GM12873 (cell line): ENCODE measurements around the gene SPATA25.

ENCODE experiments used
- TF ChIP-seq, protein P1 (sequence below): IDR thresholded peaks from 2 replicates; pipeline ENCODE4 v1.5.1; 2012; ENCODE audit warnings: low read depth, mild to moderate bottlenecking, moderate library complexity, low read length, control low read depth; ENCODE audit not compliant: insufficient read depth; ENCODE audit errors: missing control alignments

SPATA25 gene

DNA sequence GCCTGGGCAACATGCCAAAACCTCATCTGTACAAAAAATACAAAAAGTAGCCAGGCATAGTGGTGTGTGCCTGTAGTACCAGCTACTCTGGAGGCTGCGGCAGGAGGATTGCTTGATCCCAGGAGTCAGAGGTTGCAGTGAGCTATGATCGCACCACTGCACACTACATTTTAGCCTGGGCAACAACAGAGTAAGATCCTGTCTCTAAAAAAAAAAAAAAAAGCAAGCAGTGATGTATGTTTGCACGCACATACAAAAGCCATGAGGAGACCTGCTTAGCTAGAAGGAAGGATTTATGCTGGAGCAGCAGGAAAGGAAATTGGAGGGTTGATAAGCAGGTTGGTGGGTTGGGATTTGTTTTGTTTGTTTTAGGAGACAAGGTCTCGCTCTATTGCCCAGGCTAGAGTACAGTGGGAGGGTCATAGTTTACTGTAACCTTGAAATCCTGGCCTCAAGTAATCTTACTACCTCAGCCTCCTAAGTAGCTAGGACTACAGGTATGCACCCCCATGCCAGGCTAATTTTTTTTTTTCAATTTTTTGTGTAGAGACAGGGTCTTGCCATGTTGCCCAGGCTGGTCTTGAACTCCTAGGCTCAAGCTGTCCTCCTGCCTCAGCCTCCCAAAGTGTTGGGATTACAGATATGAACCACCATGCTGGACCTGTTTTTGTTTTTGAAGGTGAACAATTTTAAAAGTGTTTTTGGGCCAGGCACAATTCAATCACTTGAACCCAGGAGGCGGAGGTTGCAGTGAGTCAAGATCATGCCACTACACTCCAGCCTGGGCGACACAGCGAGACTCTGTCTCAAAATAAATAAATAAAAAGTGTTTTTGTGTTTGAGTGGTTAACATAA, 26.0 kb downstream of the SPATA25 start:
- TF ChIP-seq, protein P1, sequence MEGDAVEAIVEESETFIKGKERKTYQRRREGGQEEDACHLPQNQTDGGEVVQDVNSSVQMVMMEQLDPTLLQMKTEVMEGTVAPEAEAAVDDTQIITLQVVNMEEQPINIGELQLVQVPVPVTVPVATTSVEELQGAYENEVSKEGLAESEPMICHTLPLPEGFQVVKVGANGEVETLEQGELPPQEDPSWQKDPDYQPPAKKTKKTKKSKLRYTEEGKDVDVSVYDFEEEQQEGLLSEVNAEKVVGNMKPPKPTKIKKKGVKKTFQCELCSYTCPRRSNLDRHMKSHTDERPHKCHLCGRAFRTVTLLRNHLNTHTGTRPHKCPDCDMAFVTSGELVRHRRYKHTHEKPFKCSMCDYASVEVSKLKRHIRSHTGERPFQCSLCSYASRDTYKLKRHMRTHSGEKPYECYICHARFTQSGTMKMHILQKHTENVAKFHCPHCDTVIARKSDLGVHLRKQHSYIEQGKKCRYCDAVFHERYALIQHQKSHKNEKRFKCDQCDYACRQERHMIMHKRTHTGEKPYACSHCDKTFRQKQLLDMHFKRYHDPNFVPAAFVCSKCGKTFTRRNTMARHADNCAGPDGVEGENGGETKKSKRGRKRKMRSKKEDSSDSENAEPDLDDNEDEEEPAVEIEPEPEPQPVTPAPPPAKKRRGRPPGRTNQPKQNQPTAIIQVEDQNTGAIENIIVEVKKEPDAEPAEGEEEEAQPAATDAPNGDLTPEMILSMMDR = no peak

DNA sequence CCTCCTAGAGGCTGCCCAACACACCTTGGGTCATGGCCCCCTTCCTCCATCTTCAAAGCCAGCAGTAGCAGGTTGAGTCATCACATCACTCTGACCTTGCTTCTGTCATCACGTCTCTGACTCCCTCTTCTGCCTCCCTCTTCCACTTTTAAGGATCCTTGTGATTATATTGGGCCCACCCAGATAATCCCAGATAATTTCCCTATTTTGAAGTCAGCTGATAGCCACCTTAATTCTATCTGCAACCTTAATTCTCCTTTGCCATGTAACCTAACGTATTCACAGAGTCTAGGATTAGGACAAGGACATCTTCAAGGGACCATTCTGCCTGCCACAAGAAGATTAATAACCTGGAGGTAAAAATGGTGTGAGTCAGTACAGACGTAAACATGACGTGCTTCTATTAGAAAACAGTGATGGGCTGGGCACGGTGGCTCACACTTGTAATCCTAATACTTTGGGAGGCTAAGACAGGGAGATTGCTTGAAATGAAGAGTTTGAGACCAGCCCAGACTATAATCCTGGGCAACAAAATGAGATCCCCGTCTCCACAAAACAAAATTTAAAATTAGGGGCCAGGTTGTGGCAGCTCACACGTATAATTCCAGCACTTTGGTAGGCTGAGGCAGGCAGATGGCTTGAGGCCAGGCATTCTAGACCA, 26.7 kb downstream of the SPATA25 start:
- TF ChIP-seq, protein P1 = no peak

DNA sequence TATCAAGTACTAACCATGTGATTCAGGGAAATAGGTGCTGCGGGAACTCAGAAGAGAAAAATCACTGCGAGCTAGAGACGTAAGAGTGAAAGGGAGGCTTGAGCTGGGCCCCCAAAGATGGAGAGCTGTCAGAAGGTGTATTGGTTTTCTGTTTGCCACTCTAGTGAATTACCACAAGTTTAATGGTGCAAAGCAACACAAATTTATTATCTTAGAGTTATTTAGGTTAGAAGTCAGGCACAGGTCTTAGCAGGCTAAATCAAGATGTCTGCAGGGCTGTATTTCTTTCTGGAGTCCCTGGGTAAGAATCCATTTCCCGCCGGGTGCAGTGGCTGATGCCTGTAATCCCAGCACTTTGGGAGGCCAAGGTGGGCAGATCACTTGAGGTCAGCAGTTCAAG, 27.5 kb downstream of the SPATA25 start:
- TF ChIP-seq, protein P1 = no peak

DNA sequence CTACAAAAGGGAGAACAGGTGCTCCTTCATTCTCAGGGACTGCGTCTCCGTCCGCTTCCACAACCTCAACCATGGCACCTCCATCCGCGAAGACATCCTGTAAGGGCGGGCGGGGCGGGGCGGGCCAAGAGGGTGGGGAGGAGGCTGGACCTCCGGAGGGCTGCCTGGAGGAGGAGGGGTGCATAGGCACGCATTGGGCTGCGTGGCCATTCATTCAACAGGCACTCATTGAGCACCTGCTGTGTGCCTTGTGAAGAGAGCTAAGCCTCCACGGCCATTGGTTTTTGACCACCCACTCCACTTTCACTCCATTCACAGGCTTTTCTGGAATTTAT, 29.6 kb downstream of the SPATA25 start:
- TF ChIP-seq, protein P1 = no peak

DNA sequence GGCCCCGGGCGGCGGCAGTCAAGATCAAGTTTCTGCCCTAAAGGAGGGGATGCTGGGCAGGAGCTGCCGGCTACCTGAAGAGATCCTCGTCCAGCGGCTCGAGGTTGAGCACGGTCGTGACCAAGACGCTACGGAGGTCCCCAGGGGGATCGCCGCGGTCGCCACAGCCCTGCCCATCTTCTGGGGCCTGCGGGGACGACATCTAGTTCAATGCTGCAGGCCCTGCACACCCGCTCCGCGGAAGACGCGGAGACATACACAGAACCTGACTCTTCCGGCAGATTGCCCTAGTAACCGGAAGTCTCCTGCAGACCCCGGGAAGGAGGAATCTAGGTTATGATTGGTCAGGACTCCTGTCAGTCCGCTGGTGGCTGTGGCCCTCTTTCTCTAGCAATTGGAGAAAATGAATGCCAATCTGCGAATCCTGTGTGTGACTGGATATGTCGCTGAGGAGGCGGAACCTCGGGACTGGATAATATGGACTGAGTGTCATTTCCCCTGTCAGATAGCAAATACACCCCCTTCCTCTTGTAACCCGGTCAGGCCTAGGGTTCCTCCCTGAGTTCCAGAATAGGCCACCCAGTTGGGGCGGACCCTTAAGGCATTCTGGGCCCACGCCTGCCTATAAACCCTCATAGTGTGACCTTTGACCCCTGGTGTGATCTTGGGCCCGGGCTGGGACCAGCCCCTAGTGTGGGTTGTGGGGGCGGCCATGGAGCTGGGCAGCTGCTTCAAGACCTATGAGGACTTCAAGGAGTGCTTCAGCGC, 30.1 kb downstream of the SPATA25 start, which contains the start of the genes ACOT8 and ZSWIM3:
Gene ACOT8 (minus strand): TSS at position 279 of the 768 bp plus-strand sequence. CDS start 77 bp downstream, at position 202.
Gene ZSWIM3 (plus strand): TSS at position 501 of the 768 bp plus-strand sequence. CDS start 212 bp downstream, at position 713.
- TF ChIP-seq, protein P1 = no peak

DNA sequence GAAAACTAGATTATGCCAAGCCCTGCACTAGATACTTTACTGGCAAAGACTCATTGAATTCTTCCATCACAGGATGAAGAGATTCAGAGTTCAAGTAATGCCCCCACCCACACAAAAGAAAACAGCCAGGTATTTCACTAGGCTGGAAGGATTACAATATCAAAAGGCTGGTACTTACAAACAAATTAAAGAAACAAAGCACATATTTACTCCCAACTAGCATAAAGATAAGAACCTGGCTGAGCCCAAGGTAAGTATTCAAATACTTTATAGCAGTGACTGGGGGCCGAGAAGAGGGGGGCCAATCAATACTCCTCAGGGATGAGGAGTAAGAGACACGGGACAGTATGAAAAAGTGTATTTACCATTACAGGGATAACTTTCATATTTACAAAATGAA, 33.9 kb downstream of the SPATA25 start:
- TF ChIP-seq, protein P1 = no peak

DNA sequence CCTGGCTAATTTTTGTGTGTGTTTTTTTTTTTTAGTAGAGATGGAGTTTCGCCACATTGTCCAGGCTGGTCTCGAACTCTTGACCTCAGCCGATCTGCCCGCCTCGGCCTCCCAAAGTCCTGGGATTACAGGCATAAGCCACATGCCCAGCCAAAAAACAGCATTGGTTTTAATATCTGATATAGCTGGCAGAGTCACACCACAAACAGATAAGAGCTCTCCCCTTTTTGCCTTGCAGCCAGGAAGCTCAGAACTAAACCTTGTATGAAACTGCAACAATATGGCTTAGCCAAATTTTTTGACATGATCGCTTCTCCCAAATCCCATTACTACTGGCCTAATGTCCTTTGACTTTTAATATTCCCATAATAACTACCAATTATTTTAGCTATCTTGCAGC, 35.1 kb downstream of the SPATA25 start:
- TF ChIP-seq, protein P1 = no peak
